Adipocyte (in vitro differentiated cells): ENCODE measurements around the gene KRTAP17-1.
"Not testable (repeated sequence)": the region's sequence is repeated elsewhere in the genome, so short reads cannot be mapped to it uniquely, and the experiment has no call there.

ENCODE experiments used
- DNase-seq: peaks from one replicate; pipeline ENCODE4 v3.0.0-alpha.2; 2015; ENCODE audit warnings: low read depth
- H3K27me3 ChIP-seq: replicated peaks from 2 replicates; pipeline ENCODE4 v1.7.0; 2013; ENCODE audit warnings: mild to moderate bottlenecking, low read length, moderate library complexity; ENCODE audit not compliant: control insufficient read depth, insufficient read depth
- H3K36me3 ChIP-seq: 2 replicates; pipeline ENCODE4 v1.7.0; 2013; ENCODE audit warnings: low read length, mild to moderate bottlenecking, moderate library complexity; ENCODE audit not compliant: control insufficient read depth, insufficient read depth, severe bottlenecking
- H3K4me1 ChIP-seq: 2 replicates; pipeline ENCODE4 v1.7.0; 2013; ENCODE audit warnings: mild to moderate bottlenecking, low read length, moderate library complexity; ENCODE audit not compliant: control insufficient read depth, insufficient read depth
- H3K4me3 ChIP-seq: 2 replicates; pipeline ENCODE4 v1.7.0; 2013; ENCODE audit warnings: mild to moderate bottlenecking, low read length, moderate library complexity
- H3K9ac ChIP-seq: 2 replicates; pipeline ENCODE4 v1.7.0; 2013; ENCODE audit warnings: mild to moderate bottlenecking, low read length, moderate library complexity
- H3K9me3 ChIP-seq: 2 replicates; pipeline ENCODE4 v1.7.0; 2013; ENCODE audit warnings: mild to moderate bottlenecking, low read length, moderate library complexity; ENCODE audit not compliant: control insufficient read depth

KRTAP17-1 gene, protein sequence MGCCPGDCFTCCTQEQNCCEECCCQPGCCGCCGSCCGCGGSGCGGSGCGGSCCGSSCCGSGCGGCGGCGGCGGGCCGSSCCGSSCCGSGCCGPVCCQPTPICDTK

DNA sequence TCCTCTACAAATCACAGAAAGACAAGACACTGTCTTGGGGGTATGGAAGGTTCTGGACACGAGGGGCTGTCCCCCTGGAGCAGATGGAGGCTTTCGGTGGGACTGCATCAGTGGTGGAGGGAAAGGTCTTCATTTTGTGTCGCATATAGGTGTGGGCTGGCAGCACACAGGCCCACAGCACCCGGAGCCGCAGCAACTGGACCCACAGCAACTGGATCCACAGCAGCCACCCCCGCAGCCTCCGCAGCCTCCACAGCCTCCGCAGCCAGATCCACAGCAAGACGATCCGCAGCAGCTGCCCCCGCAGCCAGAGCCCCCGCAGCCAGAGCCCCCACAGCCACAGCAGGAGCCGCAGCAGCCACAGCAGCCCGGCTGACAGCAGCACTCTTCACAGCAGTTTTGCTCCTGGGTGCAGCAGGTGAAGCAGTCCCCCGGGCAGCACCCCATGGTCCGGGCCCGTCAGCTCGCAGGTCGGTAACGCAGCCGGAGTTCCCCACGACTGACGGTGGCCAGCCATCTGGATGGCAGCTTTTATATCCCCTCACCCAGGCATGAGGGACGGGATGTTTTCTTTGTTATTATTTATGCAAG lies at the start of gene KRTAP17-1:
TSS of gene KRTAP17-1 (minus strand) at position 507 of the 591 bp plus-strand sequence. CDS start at position 447, 60 bp downstream.
- Histone ChIP-seq H3K4me1 (no peaks in the 10 kb centered on the region), H3K9ac (no peak within 1 kb of the TSS), H3K36me3 (no peaks in the 10 kb centered on the region), H3K27me3 (peaks cover 12% of the 10 kb centered on the region), H3K9me3 (peaks cover 10% of the 10 kb centered on the region), H3K4me3 (no peak within 1 kb of the TSS)
- no peak for DNase-seq

GRCh38 chr17:41363881-41364280 lies 48.4 kb upstream of the KRTAP17-1 start:
- H3K9me3 ChIP-seq = no peaks in the 10 kb centered on the region
- DNase-seq = no peak
- H3K27me3 ChIP-seq = no peaks in the 10 kb centered on the region

DNA sequence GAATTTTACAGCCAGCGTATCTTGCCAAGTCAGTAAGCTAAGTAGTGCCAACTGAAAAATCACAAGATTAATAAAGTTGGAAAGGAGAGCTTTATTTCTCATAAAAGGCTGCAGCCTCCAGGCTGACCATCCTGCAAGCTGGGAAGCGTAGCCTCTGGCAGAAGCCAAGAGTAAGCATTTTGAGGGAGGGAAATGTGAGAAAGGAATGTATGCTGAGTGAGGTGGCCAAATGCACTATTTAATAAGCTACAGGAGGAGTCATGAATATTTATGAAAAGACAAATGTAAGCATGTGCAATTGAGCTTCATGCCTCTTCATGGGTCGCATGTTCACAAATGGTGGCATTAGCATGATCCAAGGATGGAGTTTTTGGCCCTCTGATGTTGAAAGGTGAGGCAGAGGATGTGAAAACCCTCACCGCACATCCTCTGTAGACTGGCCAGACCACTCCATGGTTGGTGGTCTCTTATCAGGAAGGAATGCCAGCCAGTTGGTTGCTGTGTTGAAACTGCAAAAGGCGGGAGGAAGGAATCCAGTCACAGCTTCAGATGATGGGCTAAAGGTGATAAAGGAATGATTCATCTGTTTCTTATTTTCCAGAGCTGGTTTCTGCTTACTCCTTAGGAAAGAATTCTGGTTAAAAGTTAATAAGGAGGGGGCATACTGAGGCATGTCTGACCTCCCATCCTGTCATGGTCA lies 44.9 kb upstream of the KRTAP17-1 start:
- no peaks in the 10 kb centered on the region for H3K36me3 ChIP-seq
- no peaks in the 10 kb centered on the region for H3K4me1 ChIP-seq
- no peak overlapping the region for H3K9ac ChIP-seq
- peaks cover 11% of the 10 kb centered on the region for H3K9me3 ChIP-seq
- DNase-seq = peak; percentile 21
- no peak overlapping the region for H3K4me3 ChIP-seq
- no peaks in the 10 kb centered on the region for H3K27me3 ChIP-seq

More at GRCh38 chr17:41363881-41364280, 48.4 kb upstream of the KRTAP17-1 start:
- Histone ChIP-seq H3K4me3 (no peak overlapping the region), H3K4me1 (peaks cover 12% of the 10 kb centered on the region), H3K9ac (no peak overlapping the region), H3K36me3 (no peaks in the 10 kb centered on the region)

GRCh38 chr17:41354536-41354935 lies 39.0 kb upstream of the KRTAP17-1 start:
- no peaks in the 10 kb centered on the region for H3K36me3 ChIP-seq
- no peak overlapping the region for H3K4me3 ChIP-seq
- no peaks in the 10 kb centered on the region for H3K4me1 ChIP-seq
- no peak for DNase-seq
- peaks cover 9% of the 10 kb centered on the region for H3K27me3 ChIP-seq
- no peak overlapping the region for H3K9ac ChIP-seq
- H3K9me3 ChIP-seq = peaks cover 11% of the 10 kb centered on the region

DNA sequence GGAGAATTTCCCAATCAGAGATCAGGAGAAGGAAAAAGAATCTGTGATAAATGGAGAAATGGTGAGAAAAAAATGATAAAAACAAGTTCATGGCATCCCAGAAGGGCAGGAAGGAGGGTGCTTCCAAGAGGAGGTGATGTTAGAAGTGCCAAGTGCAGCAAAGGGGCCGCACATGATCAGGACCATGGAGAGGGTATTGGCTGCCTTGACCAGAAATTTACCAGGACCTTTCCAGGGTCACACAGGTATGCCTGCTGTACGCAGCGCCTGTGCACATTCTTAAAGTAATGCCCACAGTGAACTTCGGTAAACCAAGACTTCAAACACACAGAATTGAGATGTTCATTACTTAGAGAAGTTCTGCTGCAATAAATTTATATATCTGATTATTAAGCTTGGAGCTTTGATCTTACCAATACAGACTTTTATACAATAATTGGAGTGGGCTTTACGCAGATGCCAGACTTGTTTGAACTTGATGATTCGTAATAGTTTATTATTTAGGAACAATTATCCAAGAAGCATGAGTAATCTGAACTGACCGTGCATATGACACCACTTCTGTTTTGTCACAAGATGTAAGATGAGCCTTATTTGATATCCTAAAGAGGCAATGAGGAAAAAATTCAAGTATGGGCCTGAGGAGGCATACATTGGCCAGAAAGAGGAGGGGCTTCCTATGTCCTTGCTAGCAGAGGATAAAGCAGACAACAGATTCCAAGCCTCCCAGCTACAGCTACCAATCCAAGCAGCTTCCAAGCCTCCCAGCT lies 37.3 kb upstream of the KRTAP17-1 start:
- Histone ChIP-seq H3K9ac (no peak overlapping the region), H3K4me1 (no peaks in the 10 kb centered on the region), H3K36me3 (no peaks in the 10 kb centered on the region), H3K4me3 (no peak overlapping the region), H3K9me3 (peaks cover 11% of the 10 kb centered on the region), H3K27me3 (peaks cover 9% of the 10 kb centered on the region)
- no peak for DNase-seq

GRCh38 chr17:41351177-41351576 lies 35.7 kb upstream of the KRTAP17-1 start:
- Histone ChIP-seq H3K36me3 (no peaks in the 10 kb centered on the region), H3K9me3 (peaks cover 6% of the 10 kb centered on the region), H3K9ac (no peak overlapping the region), H3K4me1 (no peaks in the 10 kb centered on the region), H3K27me3 (peaks cover 14% of the 10 kb centered on the region), H3K4me3 (no peak overlapping the region)
- DNase-seq = no peak

GRCh38 chr17:41350381-41350878 lies 34.9 kb upstream of the KRTAP17-1 start, which contains the start of gene KRT33A:
KRT33A (minus strand) TSS chr17:41350828; CDS start chr17:41350767, 61 bp downstream.
- not testable (repeated sequence) for H3K9me3 ChIP-seq, H3K9ac ChIP-seq, H3K36me3 ChIP-seq, H3K4me1 ChIP-seq, H3K4me3 ChIP-seq, DNase-seq
- H3K27me3 ChIP-seq = peaks cover 14% of the 10 kb centered on the region

- Histone ChIP-seq H3K4me1 (no peaks in the 10 kb centered on the region), H3K9me3 (peaks cover 9% of the 10 kb centered on the region), H3K9ac (no peak overlapping the region), H3K4me3 (no peak overlapping the region), H3K36me3 (no peaks in the 10 kb centered on the region), H3K27me3 (peaks cover 20% of the 10 kb centered on the region)
- DNase-seq = no peak
These were observed 32.6 kb upstream of the KRTAP17-1 start for GRCh38 chr17:41347869-41348760.

DNA sequence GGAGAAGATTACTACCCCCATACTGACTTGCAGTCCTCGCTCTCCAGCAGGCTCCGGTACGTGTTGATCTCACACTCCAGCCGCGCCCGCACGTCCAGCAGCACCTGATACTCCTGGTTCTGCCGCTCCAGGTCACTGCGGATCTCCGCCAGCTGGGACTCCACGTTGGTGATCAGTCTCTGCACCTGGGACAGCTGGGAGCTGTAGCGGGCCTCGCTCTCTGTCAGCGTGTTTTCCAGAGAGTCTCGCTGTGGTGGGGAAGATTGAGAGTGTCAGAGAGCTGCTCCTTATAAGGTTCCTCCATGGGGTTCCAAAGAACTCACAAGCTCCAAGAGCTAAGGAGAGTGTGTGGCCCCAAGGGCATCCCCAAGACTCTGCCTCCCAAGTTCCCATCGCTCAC lies 30.9 kb upstream of the KRTAP17-1 start:
- not testable (repeated sequence) for H3K4me1 ChIP-seq, H3K4me3 ChIP-seq, H3K36me3 ChIP-seq, H3K9ac ChIP-seq, DNase-seq
- Histone ChIP-seq H3K27me3 (peaks cover 17% of the 10 kb centered on the region), H3K9me3 (peaks cover 25% of the 10 kb centered on the region)

DNA sequence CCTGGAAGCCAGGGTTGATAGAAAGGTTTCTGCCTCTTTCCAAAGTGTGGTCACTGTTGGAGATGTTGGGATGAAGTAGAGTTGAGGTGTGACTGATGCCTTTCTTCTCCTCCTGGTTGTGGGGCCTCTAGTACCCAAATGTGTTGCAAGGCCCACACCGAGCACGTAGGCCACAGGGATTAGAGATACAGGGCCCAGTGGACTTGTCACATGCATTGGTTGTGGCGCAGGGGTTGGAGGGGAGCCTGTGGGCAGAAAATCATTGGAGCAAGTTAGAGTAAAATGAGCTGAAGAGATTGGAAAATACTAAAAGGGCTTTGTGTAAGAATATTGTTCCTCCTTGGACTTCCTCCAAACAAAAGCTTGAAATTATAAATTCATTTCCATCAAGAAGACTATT lies 30.5 kb upstream of the KRTAP17-1 start:
- no peak for DNase-seq

More for the DNA sequence above, 30.5 kb upstream of the KRTAP17-1 start:
- peaks cover 13% of the 10 kb centered on the region for H3K27me3 ChIP-seq
- no peaks in the 10 kb centered on the region for H3K4me1 ChIP-seq
- no peak overlapping the region for H3K9ac ChIP-seq
- peaks cover 26% of the 10 kb centered on the region for H3K9me3 ChIP-seq
- no peak overlapping the region for H3K4me3 ChIP-seq
- no peaks in the 10 kb centered on the region for H3K36me3 ChIP-seq
